ENCODE results near the gene RSL24D1.

RSL24D1 gene

DNA sequence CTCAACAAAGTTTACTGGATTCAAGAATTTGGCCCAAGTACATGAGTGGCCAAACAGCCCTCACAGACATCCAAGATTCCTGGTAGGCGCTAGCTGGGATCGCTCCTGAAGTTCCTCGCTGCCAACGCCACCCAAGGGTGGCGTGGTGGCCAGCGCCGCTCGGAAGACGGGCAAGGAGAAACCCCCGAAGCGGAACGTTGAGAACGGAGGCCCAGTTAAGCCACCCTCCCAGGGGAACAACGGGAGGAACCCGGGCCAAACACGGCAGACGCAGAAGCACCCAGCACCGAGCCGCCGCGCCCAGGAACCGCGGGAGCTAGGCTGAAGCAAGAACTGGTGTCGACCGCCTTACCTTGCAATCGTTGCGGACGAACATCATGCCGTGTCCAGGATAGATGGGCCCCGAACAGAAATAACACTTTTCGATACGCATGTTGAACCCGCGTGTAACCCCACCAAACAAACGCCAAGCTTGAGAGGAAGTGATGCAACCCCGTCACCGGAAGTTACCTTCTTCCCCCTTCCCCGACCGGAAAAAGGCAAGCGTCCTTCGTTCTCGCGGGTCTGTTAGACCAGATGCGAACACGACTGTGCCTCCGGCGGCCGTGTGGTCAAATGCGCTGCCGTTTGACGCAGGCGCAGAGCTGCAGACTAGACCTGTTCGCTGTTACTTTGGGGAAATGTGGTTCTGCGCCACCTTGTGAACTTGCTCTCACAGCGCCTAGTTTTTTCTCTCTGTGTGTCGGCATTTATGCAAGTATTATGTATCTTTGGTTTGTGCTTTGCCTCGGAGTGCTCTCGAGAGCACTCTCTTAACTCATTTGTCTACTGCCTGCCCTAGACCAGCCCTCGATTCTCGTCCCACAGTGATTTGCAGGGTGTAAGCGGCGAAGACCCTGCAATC, at the start of gene RSL24D1:
Gene RSL24D1 (minus strand): TSS at position 484 of the 904 bp plus-strand sequence. CDS start 51 bp downstream, at position 433.
- peak; percentile 92 for DNase-seq

- no peak for DNase-seq
Observed at GRCh38 chr15:55245059-55245458, 48.3 kb upstream of the RSL24D1 start.

DNA sequence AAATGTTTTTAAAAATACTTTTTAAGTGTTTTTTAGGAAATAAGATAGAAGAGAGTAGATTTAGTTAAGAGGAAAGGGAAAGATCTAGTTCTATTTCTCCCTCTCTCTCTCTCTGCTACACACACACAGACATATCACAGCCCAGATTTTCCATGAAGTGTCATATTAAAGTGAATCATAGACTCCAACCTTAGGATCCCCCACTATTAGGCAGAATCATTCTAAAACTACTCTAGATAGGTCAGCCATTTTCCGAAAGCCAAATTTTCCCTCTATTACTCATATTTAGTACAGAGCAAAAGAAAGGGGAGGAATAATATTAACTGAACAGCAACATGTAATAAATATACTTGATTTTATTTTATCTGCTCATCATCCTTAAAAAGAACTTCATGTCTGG, 45.1 kb upstream of the RSL24D1 start:
- no peak for DNase-seq

- no peak for DNase-seq
Observed at GRCh38 chr15:55241186-55241585, 44.4 kb upstream of the RSL24D1 start.

- DNase-seq = no peak
Observed at GRCh38 chr15:55240125-55240760, 43.5 kb upstream of the RSL24D1 start.

DNA sequence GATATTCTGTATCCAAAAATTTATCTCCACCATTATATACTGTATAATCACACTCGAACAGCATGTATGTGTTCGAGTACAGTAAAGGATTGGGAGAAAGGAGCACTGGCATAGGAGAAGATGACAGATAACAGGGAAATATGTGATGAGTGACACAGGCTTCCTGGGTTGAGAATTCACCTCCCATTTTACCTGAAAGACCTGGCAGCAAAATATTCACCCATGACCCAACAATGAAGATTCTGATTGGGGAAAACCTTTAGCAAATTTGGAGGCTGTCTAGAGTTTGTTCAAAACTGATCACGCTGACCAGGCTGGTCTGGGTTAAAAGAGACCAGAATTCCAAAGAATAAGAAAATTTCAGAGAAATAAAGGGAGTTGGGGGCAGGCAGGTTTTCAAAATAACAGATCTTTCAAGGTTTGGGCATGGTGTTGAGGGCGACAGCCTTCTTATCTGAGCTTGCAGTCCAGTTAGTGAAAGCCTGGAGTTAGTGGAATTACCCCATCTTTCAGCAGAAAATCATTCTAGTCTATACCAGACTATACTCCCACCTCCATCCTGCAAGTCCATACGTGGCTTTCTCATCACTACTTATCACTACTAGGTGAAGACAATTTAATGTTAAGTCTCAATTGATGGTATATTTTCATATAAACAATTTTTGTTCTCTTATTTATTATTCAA, 42.8 kb upstream of the RSL24D1 start:
- no peak for DNase-seq

DNA sequence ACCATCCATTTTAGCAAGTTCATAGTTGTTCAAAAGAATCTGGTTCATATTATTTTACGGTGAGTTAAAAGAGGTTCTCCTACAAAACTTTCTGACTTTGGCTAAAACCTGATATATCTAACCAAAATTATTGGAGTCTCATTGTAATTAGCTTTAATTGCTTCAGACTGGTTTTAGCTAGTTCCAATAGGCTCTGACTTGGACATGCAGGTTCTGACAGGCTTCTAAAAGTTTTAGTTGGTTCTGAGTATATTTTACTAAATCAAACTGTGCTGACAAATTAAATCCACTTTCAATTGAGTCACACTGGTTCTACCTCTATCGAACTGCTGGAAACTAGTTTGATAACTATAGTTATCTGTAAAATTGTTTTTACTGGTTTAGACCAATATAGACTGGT, 42.1 kb upstream of the RSL24D1 start:
- no peak for DNase-seq

GRCh38 chr15:55237219-55238130, 40.7 kb upstream of the RSL24D1 start:
- DNase-seq = no peak

DNA sequence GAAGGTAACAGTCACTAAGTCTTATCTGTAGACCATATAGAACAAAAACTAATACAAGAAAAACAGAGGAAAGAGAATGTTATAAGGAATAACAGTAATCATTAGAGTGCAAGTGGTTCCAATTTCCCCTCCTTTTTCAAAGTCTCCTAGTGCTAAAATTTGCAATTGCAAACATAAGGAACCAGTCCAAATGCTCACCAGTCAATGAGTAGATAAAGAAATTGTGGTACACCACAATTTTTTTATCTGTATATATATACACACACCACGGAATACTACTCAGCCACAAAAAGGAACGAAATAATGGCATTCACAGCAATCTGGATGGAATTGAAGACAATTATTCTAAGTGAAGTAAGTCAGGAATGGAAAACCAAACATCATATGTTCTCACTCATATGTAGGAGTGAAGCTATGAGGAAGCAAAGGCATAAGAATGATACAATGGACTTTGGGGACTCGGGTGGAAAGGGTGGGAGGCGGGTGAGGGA, 38.9 kb upstream of the RSL24D1 start:
- DNase-seq = no peak

- DNase-seq = no peak
Observed at GRCh38 chr15:55234800-55235104, 38.0 kb upstream of the RSL24D1 start.

DNA sequence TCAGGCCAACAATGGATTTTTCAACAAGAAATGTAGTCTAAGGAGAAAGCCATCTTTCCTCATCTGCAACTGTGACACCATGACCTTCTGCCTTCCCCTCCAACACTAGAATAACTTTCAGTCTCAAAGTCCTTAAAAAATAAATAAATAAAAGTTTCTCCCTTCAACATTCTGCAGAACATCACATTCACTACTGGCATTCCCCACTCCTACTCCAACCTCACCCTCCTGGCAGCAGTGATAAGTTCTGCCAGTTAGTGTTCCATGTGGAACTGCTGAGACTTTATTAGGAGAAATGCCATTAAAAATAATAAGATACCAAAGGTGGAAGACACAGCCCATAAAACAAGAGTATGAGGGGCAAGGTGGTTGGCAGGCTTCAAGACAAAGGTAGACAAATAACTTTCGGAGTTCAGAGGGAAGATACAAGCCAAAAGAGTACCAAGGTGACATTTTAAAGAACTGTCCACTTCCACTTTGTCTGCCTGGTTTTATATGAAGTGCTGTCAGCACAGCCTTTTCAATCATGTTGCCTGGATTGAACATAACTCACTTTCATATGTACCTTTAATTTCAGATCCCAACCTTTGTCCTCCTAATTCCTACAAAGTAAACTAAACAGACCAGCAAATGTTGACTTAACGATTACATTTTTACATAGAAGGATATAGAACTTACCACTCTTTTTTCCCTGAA, 37.5 kb upstream of the RSL24D1 start:
- DNase-seq = no peak

DNA sequence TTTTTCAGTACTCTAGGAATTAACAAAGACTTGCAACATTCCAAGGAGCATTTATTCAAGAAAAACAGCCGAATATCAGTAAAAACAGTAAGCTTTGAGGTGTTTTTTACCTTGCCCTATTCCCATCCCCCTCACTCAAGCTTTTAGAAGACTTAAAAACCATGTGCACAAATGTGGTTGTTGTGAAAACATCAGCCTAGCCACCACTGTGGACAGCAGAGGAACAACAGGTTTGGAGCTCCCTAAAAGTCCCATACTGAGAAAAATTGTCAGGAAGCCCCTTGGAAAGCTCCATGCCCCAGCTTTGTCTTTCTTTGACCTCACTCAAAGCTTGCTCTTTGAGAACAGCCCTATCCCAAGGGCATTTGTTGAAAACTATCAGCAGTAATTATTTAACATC, 34.7 kb upstream of the RSL24D1 start:
- DNase-seq = no peak

- DNase-seq = no peak
Observed at GRCh38 chr15:55230953-55231352, 34.2 kb upstream of the RSL24D1 start.

DNA sequence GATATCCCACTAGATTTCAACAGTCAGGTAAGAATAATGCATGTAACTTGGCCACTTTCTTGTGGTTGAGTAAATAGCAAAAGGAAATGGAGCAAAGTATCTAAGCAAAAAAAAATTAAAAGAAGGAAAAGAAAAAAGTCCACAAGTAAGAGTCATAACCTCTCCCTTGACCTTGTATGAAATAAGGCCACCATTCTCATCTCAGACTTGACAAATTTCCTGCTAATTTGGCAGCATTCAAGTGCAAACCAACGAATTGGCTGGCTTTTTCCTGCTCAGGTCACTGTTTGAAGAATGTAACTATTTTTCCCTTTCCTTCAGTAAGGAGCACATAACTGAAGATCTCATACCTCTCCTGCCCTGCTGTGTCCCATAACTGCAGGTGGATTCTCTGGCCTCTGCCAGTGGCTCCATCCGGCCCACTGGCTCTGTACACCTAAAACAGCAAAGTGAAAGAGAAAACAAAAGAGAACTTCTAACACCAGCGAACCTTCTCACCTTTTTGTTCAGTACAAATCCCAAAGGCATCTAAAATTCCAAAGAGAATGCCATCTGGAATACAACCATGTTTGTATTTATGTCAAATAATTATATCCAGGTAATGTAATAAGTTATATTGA, 33.4 kb upstream of the RSL24D1 start:
- DNase-seq = no peak

DNA sequence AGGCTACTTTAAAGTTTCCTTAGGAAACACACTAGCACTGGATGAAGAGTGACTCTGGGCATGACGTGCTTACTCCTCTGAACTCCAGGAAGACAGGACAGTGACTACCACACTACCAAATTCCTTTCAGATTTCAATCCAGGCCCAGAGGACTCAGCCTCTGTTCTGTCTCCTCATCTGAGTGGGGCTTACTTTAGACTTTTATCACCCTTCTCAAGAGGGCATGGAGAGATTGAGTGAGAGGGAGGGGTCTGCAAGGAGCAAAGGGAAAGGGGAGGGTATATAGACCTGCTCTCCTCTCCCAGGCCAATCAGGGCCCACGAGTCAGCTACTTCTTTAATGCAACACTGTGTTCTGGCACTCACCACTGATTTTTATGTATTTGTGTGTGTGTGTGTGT, 29.4 kb upstream of the RSL24D1 start:
- no peak for DNase-seq

- no peak for DNase-seq
Observed at GRCh38 chr15:55224892-55225291, 28.2 kb upstream of the RSL24D1 start.

GRCh38 chr15:55222588-55222987, 25.8 kb upstream of the RSL24D1 start:
- DNase-seq = no peak

- no peak for DNase-seq
Observed at GRCh38 chr15:55221090-55222011, 24.6 kb upstream of the RSL24D1 start.

DNA sequence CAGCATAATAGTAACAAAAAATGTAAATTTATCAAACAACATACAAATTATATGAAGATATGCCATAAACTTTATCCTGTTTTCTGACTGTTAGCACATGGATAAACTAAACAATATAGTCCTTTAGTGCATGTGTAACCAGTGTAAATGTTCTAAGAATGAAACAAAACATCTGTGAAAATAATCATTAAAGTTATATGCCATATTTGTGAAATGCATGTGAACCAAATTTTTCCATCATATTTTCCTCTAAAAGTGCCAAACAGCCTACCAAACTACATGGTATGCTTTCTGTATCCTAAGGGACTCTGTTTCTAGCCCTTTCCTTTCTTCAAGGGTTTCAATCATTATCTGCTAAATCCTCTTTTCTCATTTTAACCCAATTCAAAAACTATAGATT, 23.9 kb upstream of the RSL24D1 start:
- no peak for DNase-seq

- no peak for DNase-seq
Observed at GRCh38 chr15:55218056-55218455, 21.3 kb upstream of the RSL24D1 start.

All from NCI-H510A treated with DMSO at 0.1 percent for 48 hours (cell line).